K562 (cell line): Measurements from ENCODE around the gene RPS6KA4. TPM values are rescaled to one million over a fixed set of nuclear protein-coding genes. Genes with fewer than 3 reads are reported as not detected.

Source experiments
- BRD4 ChIP-seq: fragments of 200-600 bp; sonication (generic); IDR thresholded peaks from 2 replicates; pipeline ENCODE4 v1.6.1; 2017; ENCODE audit warnings: inconsistent platforms
- CEBPG ChIP-seq, 3 experiments: fragments of 200-800 bp in 1 of 3; sonication (Bioruptor generic) in 1 of 3; sonication (generic) in 1 of 3; formaldehyde crosslinking in 1 of 3; IDR thresholded peaks in 2 of 3; conservative IDR thresholded peaks in 1 of 3; 2 replicates each; pipeline versions ENCODE4 v1.6.1 to v1.8.0; 2016 to 2022; ENCODE audit warnings: missing compliant biosample characterization in 2 of 3, missing genetic modification characterization in 2 of 3, mild to moderate bottlenecking in 1 of 3, missing genetic modification reagents in 1 of 3
- KLF6 ChIP-seq: fragments of 250-450 bp; sonication (Bioruptor Pico); IDR thresholded peaks from 2 replicates; pipeline ENCODE4 v1.4.0; 2020; ENCODE audit warnings: mild to moderate bottlenecking, moderate library complexity, borderline replicate concordance
- MEF2D ChIP-seq: conservative IDR thresholded peaks from 2 replicates; pipeline ENCODE4 v1.6.1; 2016; ENCODE audit warnings: low read depth, missing genetic modification characterization, missing compliant biosample characterization
- TBL1XR1 ChIP-seq, 2 experiments: IDR thresholded peaks; 2 replicates each; pipeline ENCODE4 v1.6.1; 2012; ENCODE audit warnings: improper control_type of control experiment in 2 of 2, low read length in 2 of 2, mild to moderate bottlenecking in 1 of 2
- TRIM24 ChIP-seq, 2 experiments: fragments of 450-650 bp; IDR thresholded peaks; 2 replicates each; pipeline ENCODE4 v1.6.1; 2016
- polyA plus RNA-seq, 8 experiments: library from polyadenylated mRNA; depleted of rRNA in 4 of 8; stranded (reverse) in 5 of 8; unstranded in 3 of 8; fragments of >200 nt; fragmentation: Nextera tagmentation in 2 of 8; fragmentation: Illumina TruSeq in 1 of 8; extraction: Ambion mirVana in 2 of 8; extraction: Trizol in 1 of 8; gene quantifications; 2 replicates each; pipeline versions ENCODE4 v1.2.1 to v1.2.3, GENCODE V29; 2011 to 2014; ENCODE audit warnings: inconsistent platforms in 1 of 8, missing spikeins in 1 of 8
- total RNA-seq, 7 experiments: library from RNA; depleted of rRNA in 6 of 7; stranded (reverse); fragments of >200 nt in 6 of 7; fragmentation: Illumina TruSeq in 2 of 7; extraction: Trizol in 2 of 7; gene quantifications; 2 replicates each; pipeline versions ENCODE4 v1.2.1 to v1.2.3, GENCODE V29; 2011 to 2021; ENCODE audit warnings: low replicate concordance in 1 of 7
- TF ChIP-seq, protein P1 (sequence below): fragments of 200-800 bp; sonication (Bioruptor generic); IDR thresholded peaks from 2 replicates; pipeline ENCODE4 v1.6.1; 2017; ENCODE audit warnings: missing genetic modification characterization, missing compliant biosample characterization
- TF ChIP-seq, protein P2 (sequence below), 2 experiments: IDR thresholded peaks; 2 replicates each; pipeline ENCODE4 v1.6.1; 2011; ENCODE audit warnings: borderline replicate concordance in 1 of 2, control low read depth in 1 of 2, low read depth in 1 of 2, low read length in 1 of 2, mild to moderate bottlenecking in 1 of 2, mixed read lengths in 1 of 2, moderate library complexity in 1 of 2; ENCODE audit not compliant: insufficient read depth in 1 of 2, insufficient read length in 1 of 2, poor library complexity in 1 of 2, severe bottlenecking in 1 of 2; ENCODE audit errors: extremely low read depth in 1 of 2
- TF ChIP-seq, protein P3 (sequence below): fragments of 250-450 bp; sonication (Bioruptor Pico); IDR thresholded peaks from 2 replicates; pipeline ENCODE4 v1.5.0; 2020; ENCODE audit warnings: mild to moderate bottlenecking, borderline replicate concordance
- TF ChIP-seq, protein P4 (sequence below): fragments of 250-450 bp; sonication (Bioruptor Pico); IDR thresholded peaks from 2 replicates; pipeline ENCODE4 v1.8.0; 2021; ENCODE audit warnings: borderline replicate concordance, mild to moderate bottlenecking, moderate library complexity; ENCODE audit not compliant: poor library complexity, severe bottlenecking
- TF ChIP-seq, protein P5 (sequence below): fragments of 250-450 bp; sonication (Bioruptor Pico); IDR thresholded peaks from 2 replicates; pipeline ENCODE4 v1.5.0; 2021; ENCODE audit warnings: mild to moderate bottlenecking, moderate library complexity
- TF ChIP-seq, protein P6 (sequence below): fragments of 250-450 bp; sonication (Bioruptor Pico); IDR thresholded peaks from 2 replicates; pipeline ENCODE4 v1.5.0; 2021; ENCODE audit warnings: mild to moderate bottlenecking, borderline replicate concordance

Gene RPS6KA4
- total and polyA plus RNA-seq, 9 of the 15 experiments (the other 6 are each of a cell fraction or from before 2014, with no cell fraction given), result 0.15 to 23.8 (median 9.8) TPM

DNA sequence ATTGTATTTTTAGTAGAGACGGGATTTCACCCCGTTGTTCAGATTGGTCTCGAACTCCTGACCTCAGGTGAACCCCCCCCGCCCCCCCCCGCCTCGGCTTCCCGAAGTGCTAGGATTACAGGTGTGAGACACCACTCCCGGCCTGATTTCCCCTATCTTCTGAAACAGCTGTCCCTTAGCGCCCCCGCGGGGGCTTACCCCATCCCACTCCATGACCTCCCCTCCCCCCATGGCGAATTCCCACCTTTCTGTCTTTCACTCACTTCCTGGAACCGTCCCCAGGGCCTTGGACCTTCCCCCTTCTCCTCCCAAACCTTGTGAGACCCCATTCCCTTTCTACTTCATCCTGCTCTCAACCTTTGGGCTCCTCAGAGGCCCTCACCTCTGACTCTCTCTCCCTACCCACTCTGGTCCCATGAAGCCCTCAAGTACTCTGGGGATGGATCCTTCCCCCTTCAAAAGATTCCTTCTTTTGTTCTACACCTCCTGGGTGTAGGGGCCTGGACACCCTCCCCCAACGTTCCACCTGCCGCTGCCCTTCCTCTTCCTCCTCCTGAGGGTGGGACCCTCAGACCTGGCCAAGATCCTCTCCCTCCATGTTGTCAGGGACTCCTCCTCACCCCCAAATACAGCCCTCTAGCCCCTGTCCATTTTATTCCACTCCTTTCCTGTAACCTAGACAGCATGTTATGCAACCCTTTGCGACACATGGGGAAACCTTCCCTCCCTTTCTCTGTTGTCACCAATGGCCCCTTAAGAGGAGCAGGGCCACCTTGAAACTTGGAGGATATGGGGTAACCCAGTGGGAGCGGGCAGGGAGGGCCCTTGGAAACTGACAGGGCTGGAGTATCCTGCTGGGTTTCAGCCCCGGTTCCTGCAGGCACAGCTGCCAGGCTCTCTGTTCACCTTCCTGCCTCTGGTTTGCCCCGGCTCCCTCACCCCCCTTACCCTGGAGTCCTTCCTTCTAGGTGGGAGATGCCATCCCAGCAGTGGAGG, 39.9 kb upstream of the RPS6KA4 start (continued):
- no peak for TF ChIP-seq KLF6
- TF ChIP-seq BRD4, result no peak
- TF ChIP-seq, protein P1, sequence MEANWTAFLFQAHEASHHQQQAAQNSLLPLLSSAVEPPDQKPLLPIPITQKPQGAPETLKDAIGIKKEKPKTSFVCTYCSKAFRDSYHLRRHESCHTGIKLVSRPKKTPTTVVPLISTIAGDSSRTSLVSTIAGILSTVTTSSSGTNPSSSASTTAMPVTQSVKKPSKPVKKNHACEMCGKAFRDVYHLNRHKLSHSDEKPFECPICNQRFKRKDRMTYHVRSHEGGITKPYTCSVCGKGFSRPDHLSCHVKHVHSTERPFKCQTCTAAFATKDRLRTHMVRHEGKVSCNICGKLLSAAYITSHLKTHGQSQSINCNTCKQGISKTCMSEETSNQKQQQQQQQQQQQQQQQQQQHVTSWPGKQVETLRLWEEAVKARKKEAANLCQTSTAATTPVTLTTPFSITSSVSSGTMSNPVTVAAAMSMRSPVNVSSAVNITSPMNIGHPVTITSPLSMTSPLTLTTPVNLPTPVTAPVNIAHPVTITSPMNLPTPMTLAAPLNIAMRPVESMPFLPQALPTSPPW (CRISPR knock-in tag), result peak; percentile 67
- TF ChIP-seq, protein P2, sequence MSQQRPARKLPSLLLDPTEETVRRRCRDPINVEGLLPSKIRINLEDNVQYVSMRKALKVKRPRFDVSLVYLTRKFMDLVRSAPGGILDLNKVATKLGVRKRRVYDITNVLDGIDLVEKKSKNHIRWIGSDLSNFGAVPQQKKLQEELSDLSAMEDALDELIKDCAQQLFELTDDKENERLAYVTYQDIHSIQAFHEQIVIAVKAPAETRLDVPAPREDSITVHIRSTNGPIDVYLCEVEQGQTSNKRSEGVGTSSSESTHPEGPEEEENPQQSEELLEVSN (IDR thresholded peaks at IDR 0.05; ENCODE audit: borderline replicate concordance in 1 of 2, extremely low read depth in 1 of 2, insufficient read depth in 1 of 2, insufficient read length in 1 of 2, low read depth in 1 of 2, low read length in 1 of 2, poor library complexity in 1 of 2, severe bottlenecking in 1 of 2), result peak in 1 of 2 experiments; percentile 54
- TF ChIP-seq TRIM24 (IDR thresholded peaks at IDR 0.05), result no peak
- TF ChIP-seq, protein P3, sequence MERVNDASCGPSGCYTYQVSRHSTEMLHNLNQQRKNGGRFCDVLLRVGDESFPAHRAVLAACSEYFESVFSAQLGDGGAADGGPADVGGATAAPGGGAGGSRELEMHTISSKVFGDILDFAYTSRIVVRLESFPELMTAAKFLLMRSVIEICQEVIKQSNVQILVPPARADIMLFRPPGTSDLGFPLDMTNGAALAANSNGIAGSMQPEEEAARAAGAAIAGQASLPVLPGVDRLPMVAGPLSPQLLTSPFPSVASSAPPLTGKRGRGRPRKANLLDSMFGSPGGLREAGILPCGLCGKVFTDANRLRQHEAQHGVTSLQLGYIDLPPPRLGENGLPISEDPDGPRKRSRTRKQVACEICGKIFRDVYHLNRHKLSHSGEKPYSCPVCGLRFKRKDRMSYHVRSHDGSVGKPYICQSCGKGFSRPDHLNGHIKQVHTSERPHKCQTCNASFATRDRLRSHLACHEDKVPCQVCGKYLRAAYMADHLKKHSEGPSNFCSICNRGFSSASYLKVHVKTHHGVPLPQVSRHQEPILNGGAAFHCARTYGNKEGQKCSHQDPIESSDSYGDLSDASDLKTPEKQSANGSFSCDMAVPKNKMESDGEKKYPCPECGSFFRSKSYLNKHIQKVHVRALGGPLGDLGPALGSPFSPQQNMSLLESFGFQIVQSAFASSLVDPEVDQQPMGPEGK (CRISPR knock-in tag), result no peak
- TF ChIP-seq, protein P4, sequence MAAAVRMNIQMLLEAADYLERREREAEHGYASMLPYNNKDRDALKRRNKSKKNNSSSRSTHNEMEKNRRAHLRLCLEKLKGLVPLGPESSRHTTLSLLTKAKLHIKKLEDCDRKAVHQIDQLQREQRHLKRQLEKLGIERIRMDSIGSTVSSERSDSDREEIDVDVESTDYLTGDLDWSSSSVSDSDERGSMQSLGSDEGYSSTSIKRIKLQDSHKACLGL, result no peak
- TF ChIP-seq TBL1XR1 (IDR thresholded peaks at IDR 0.05; ENCODE audit: low read length in 2 of 2), result no peak
- TF ChIP-seq, protein P5, sequence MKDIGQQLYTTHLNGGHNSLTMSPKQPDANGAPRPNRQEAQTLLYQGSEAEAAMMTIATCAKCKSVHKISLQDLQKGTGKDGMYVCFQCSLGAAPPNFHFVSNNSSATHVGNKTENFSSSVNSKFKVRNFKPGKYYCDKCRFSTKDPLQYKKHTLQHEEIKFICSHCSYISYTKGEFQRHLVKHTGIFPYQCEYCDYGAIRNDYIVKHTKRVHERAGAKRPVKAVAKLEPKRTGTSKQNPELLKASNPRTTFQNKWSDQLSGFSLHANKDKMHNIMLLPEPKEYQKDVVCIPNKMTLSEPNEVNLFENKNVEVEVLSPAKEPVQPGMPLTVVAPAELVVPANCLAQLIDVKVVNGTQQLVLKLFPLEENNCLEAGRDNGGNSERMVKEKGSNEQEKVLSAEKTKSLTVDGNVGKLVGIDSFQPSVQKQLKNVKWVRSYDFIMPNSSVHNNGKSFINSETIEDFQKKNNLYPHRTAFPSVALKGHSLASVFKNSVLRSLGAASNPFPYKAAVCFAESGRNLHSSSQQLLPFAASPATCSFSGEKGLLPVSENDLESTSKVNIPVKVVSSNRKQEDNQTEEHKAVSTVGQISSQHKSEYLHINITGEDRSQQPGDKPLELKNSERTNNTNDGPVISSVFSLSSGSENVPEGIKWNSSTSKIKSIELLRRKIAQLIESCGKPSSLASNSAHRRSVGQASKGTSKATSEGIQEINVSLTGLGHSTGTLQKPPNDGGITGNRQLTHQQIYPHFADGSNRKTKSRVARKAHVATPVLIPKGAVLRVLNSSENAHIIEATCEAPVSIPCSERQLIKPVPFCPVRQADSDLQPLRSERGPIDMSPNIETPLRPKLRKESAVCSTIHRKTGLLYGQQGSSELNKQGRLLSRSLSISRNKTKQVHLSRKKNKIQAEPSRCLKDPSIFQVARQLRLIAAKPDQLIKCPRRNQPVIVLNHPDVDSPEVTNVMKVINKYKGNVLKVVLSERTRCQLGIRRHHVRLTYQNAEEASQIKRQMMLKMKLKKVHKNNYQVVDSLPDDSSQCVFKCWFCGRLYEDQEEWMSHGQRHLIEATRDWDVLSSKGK (CRISPR knock-in tag), result no peak
- TF ChIP-seq, protein P6, sequence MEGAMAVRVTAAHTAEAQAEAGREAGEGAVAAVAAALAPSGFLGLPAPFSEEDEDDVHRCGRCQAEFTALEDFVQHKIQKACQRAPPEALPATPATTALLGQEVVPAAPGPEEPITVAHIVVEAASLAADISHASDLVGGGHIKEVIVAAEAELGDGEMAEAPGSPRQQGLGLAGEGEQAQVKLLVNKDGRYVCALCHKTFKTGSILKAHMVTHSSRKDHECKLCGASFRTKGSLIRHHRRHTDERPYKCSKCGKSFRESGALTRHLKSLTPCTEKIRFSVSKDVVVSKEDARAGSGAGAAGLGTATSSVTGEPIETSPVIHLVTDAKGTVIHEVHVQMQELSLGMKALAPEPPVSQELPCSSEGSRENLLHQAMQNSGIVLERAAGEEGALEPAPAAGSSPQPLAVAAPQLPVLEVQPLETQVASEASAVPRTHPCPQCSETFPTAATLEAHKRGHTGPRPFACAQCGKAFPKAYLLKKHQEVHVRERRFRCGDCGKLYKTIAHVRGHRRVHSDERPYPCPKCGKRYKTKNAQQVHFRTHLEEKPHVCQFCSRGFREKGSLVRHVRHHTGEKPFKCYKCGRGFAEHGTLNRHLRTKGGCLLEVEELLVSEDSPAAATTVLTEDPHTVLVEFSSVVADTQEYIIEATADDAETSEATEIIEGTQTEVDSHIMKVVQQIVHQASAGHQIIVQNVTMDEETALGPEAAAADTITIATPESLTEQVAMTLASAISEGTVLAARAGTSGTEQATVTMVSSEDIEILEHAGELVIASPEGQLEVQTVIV (CRISPR knock-in tag), result no peak
- TF ChIP-seq CEBPG (CRISPR knock-in tag; IDR thresholded peaks at IDR 0.05), result peak; percentile 68
- peak; percentile 61 to 68 for TF ChIP-seq CEBPG (tag; conservative IDR thresholded peaks at IDR 0.05 in 1 of 2, IDR thresholded peaks at IDR 0.05 in 1 of 2)
- TF ChIP-seq MEF2D, result no peak
